OCI-LY7 (cell line): ENCODE data around the gene TBC1D4. TPM values are rescaled to one million over a fixed set of nuclear protein-coding genes. Genes with fewer than 3 reads are reported as not detected.
"Not testable (repeated sequence)": the region's sequence is repeated elsewhere in the genome, so short reads cannot be mapped to it uniquely, and the experiment has no call there.

Experiments
- BruUV-seq: library from RNA; stranded (reverse); fragments of 400-500 nt; replicated peaks from 2 replicates; lab custom pipeline; 2021; lab: Mats Ljungman, UMichigan
- CTCF ChIA-PET: fragments of 300-600 bp; sonication (Branson Sonifier 250); formaldehyde crosslinking; loops from one replicate; lab custom pipeline; 2022; ENCODE audit warnings: antibody characterized with exemption; ENCODE audit not compliant: unreplicated experiment; lab: Charles Lee
- POLR2A ChIA-PET: fragments of 300-600 bp; sonication (Branson Sonifier 250); formaldehyde crosslinking; loops from one replicate; lab custom pipeline; 2022; ENCODE audit warnings: antibody characterized with exemption; lab: Charles Lee
- DNase-seq: peaks from one replicate; pipeline ENCODE4 v3.0.0-alpha.2; 2015; ENCODE audit warnings: low spot score
- H2AFZ ChIP-seq: fragments of 200-600 bp; sonication (generic), shearing (Covaris generic); 2 replicates; pipeline ENCODE4 v1.6.1; 2014; ENCODE audit warnings: mild to moderate bottlenecking, antibody characterized with exemption, low read length, moderate library complexity
- H3K27ac ChIP-seq: fragments of 200-600 bp; sonication (generic); 2 replicates; pipeline ENCODE4 v1.5.1; 2014; ENCODE audit warnings: mixed run types, low read depth, mild to moderate bottlenecking, moderate library complexity, low read length, inconsistent platforms; ENCODE audit not compliant: poor library complexity, severe bottlenecking
- H3K36me3 ChIP-seq: fragments of 200-600 bp; sonication (generic); 2 replicates; pipeline ENCODE4 v1.6.1; 2014; ENCODE audit warnings: mild to moderate bottlenecking, antibody characterized with exemption, low read length, moderate library complexity, mixed read lengths; ENCODE audit not compliant: insufficient read depth
- H3K4me1 ChIP-seq: fragments of 200-600 bp; sonication (generic); 2 replicates; pipeline ENCODE4 v1.5.1; 2014; ENCODE audit warnings: mild to moderate bottlenecking, low read length; ENCODE audit not compliant: insufficient read depth, poor library complexity, severe bottlenecking
- H3K4me2 ChIP-seq: fragments of 200-600 bp; sonication (generic); 2 replicates; pipeline ENCODE4 v1.6.1; 2014; ENCODE audit warnings: mild to moderate bottlenecking, low read length
- H3K4me3 ChIP-seq: fragments of 200-600 bp; sonication (generic); 2 replicates; pipeline ENCODE4 v1.5.1; 2014; ENCODE audit warnings: mild to moderate bottlenecking, low read depth, low read length; ENCODE audit not compliant: poor library complexity, severe bottlenecking
- H3K79me2 ChIP-seq: fragments of 200-600 bp; sonication (generic); 2 replicates; pipeline ENCODE4 v1.6.1; 2016; ENCODE audit warnings: low read depth, mild to moderate bottlenecking, low read length, moderate library complexity, mixed read lengths; ENCODE audit not compliant: insufficient read depth
- H3K9me2 ChIP-seq: fragments of 200-600 bp; sonication (generic); 2 replicates; pipeline ENCODE4 v1.6.1; 2016; ENCODE audit warnings: mild to moderate bottlenecking, low read length, mixed read lengths; ENCODE audit not compliant: insufficient read depth
- H3K9me3 ChIP-seq: fragments of 200-600 bp; sonication (generic); 2 replicates; pipeline ENCODE4 v1.6.1; 2014; ENCODE audit warnings: mild to moderate bottlenecking, mixed run types, low read length, mixed read lengths
- H4K20me1 ChIP-seq: fragments of 200-600 bp; sonication (generic); 2 replicates; pipeline ENCODE4 v1.6.1; 2014; ENCODE audit warnings: mild to moderate bottlenecking, antibody characterized with exemption, low read length, moderate library complexity, mixed read lengths; ENCODE audit not compliant: insufficient read depth
- EZH2phosphoT487 ChIP-seq: fragments of 200-600 bp; sonication (generic); IDR thresholded peaks from 2 replicates; pipeline ENCODE4 v1.6.1; 2018; ENCODE audit warnings: low read depth, borderline replicate concordance, mild to moderate bottlenecking, mixed run types, antibody characterized with exemption, low read length, moderate library complexity, mixed read lengths
- intact Hi-C: fragments of 100-400 bp; cut with micrococcal nuclease; formaldehyde crosslinking; loops from one replicate; pipeline ENCODE4 v1.10.0; 2022; ENCODE audit not compliant: unreplicated experiment
- total RNA-seq, 2 experiments: library from RNA; depleted of rRNA in 1 of 2; stranded (reverse); fragments of >200 nt in 1 of 2; shearing (Covaris generic) in 1 of 2; gene quantifications; 2 replicates each; pipeline ENCODE4 v1.2.3, GENCODE V29; 2014 to 2022
- TF ChIP-seq, protein P1 (sequence below): fragments of 200-600 bp; sonication (generic); conservative IDR thresholded peaks from 2 replicates; pipeline ENCODE4 v1.5.1; 2014; ENCODE audit warnings: mild to moderate bottlenecking, antibody characterized with exemption, low read length, moderate library complexity, mixed read lengths

Gene TBC1D4
- total RNA-seq, 2 experiments from 2014 or later: 21.7 to 24.3 TPM

DNA sequence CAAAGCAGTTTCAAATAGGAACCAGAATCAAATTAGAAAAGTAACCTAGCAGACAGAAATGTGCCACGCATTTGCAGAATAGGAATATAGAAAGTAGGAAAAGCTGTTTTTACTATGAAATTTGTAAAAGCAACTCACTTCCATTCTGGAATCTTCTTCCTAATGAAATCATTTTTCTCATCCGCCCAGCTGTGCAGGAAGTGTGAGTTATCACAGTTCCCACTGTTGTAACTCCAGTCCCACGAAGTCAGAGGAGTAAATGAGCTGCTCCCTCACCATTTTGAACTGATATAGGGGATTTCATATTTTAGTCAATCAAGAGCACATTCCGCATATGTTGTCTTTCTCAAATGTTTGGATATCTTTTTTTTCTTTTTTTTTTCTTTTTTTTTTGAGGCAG lies 230.8 kb downstream of the TBC1D4 start:
- BruUV-seq: no TSS peak
- Histone ChIP-seq H3K79me2 (no peaks in the 10 kb centered on the region), H3K4me2 (no peak overlapping the region), H3K9me3 (no peaks in the 10 kb centered on the region), H2AFZ (no peak overlapping the region), H3K36me3 (no peaks in the 10 kb centered on the region), H3K9me2 (no peaks in the 10 kb centered on the region), H3K4me1 (no peaks in the 10 kb centered on the region), H3K27ac (no peak overlapping the region), H4K20me1 (no peaks in the 10 kb centered on the region), H3K4me3 (no peak overlapping the region)
- ChIA-PET CTCF (no interaction called here), POLR2A (no interaction called here)
- intact Hi-C loops: no loop called here
- no peak for DNase-seq
- TF ChIP-seq, protein P1, sequence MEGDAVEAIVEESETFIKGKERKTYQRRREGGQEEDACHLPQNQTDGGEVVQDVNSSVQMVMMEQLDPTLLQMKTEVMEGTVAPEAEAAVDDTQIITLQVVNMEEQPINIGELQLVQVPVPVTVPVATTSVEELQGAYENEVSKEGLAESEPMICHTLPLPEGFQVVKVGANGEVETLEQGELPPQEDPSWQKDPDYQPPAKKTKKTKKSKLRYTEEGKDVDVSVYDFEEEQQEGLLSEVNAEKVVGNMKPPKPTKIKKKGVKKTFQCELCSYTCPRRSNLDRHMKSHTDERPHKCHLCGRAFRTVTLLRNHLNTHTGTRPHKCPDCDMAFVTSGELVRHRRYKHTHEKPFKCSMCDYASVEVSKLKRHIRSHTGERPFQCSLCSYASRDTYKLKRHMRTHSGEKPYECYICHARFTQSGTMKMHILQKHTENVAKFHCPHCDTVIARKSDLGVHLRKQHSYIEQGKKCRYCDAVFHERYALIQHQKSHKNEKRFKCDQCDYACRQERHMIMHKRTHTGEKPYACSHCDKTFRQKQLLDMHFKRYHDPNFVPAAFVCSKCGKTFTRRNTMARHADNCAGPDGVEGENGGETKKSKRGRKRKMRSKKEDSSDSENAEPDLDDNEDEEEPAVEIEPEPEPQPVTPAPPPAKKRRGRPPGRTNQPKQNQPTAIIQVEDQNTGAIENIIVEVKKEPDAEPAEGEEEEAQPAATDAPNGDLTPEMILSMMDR: no peak
- TF ChIP-seq EZH2phosphoT487: no peak

DNA sequence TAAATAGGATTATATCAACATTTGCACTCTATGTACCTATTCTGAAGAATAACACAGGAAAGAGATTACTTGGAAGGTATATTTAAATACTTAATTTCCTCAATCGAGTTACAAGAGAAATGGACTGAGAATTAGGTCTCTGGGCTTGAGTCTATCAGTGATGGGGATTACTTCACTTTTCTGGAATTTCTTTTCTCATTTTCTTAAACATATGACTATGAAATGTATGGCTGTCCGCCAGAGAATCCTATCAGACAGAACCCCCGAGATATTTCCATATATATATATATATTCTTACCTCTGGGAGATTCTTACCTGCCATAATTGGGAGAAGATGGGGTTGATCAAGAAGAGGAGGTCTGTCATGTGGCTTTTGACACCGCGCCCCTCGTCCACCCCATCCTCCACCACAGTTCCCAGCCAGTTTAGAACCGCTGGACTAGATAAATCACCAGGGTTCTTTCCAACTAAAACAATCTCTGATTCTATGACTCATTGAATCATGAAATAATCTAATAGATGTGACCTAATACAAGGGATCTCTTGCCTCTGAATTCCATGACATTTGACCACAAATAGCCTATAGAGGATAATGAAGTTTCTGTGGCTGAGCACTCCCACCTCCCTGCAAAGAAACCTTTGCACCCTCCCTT lies 231.3 kb downstream of the TBC1D4 start:
- TF ChIP-seq EZH2phosphoT487: no peak
- TF ChIP-seq, protein P1: no peak
- Histone ChIP-seq H3K79me2 (no peaks in the 10 kb centered on the region), H3K9me3 (no peaks in the 10 kb centered on the region), H4K20me1 (no peaks in the 10 kb centered on the region), H3K4me1 (no peaks in the 10 kb centered on the region), H3K27ac (no peak overlapping the region), H3K4me2 (no peak overlapping the region), H3K36me3 (no peaks in the 10 kb centered on the region), H2AFZ (no peak overlapping the region), H3K4me3 (no peak overlapping the region), H3K9me2 (no peaks in the 10 kb centered on the region)
- ChIA-PET POLR2A (no interaction called here), CTCF (no interaction called here)
- intact Hi-C loops: no loop called here
- no peak for DNase-seq
- BruUV-seq: no TSS peak

DNA sequence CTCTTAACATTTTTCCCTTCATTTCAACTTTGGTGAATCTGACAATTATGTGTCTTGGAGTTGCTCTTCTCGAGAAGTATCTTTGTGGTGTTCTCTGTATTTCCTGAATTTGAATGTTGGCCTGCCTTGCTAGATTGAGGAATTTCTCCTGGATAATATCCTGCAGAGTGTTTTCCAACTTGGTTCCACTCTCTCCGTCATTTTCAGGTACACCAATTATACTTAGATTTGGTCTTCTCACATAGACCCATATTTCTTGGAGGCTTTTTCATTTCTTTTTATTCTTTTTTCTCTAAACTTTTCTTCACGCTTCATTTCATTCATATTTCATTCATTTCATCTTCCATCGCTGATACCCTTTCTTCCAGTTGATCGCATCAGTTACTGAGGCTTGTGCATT lies 236.4 kb downstream of the TBC1D4 start:
- POLR2A ChIA-PET, BruUV-seq, H3K27ac ChIP-seq, CTCF ChIA-PET, H3K4me2 ChIP-seq, DNase-seq, H2AFZ ChIP-seq, H3K79me2 ChIP-seq, H3K9me2 ChIP-seq, H3K4me1 ChIP-seq, intact Hi-C loops, H3K36me3 ChIP-seq, H3K4me3 ChIP-seq, H3K9me3 ChIP-seq, H4K20me1 ChIP-seq: not testable (repeated sequence)

DNA sequence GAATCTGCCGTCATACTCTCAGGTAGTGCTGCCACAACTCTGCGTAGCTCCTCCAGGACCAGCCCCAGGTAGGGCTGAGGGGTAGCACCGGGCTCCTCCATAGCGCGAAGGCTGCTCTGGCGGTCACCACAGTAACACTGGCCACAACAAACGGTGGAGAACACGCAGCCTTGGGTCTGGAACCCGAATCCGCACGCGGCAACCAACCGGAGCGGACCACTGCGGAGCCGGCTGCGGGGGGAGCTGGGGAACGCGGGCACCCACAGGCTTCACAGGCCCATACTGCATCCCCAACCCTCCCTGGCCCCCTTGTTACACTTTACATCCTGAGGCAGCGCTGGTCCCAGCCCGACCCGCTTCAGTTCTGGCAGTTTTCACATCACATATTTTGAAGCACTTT lies 241.7 kb downstream of the TBC1D4 start:
- H3K9me2 ChIP-seq, DNase-seq, intact Hi-C loops, H3K4me1 ChIP-seq, H3K36me3 ChIP-seq, H3K27ac ChIP-seq, POLR2A ChIA-PET, BruUV-seq, H3K4me2 ChIP-seq, H2AFZ ChIP-seq, H4K20me1 ChIP-seq, H3K79me2 ChIP-seq, CTCF ChIA-PET, H3K4me3 ChIP-seq, H3K9me3 ChIP-seq: not testable (repeated sequence)
